Neural progenitor cell (in vitro differentiated cells): ENCODE data around the gene GPR62. TPM values are rescaled to one million over a fixed set of nuclear protein-coding genes. Genes with fewer than 3 reads are reported as not detected.
A peak's percentile ranks its signal among the peaks of the same experiment; 100 is the strongest.

ENCODE experiments used
- DNase-seq: peaks from one replicate; pipeline ENCODE4 v3.0.0-alpha.2; 2016; ENCODE audit warnings: low spot score
- H2AFZ ChIP-seq: fragments of 200-600 bp; sonication (generic); replicated peaks from 2 replicates; pipeline ENCODE4 v1.6.1; 2016; ENCODE audit warnings: antibody characterized with exemption
- H3F3A ChIP-seq: fragments of 200-600 bp; sonication (generic); 2 replicates; pipeline ENCODE4 v1.6.1; 2016; ENCODE audit warnings: antibody characterized with exemption, low read depth
- H3K27ac ChIP-seq: fragments of 200-600 bp; sonication (generic); 2 replicates; pipeline ENCODE4 v1.5.1; 2016; ENCODE audit warnings: mild to moderate bottlenecking
- H3K27me3 ChIP-seq: fragments of 200-600 bp; sonication (generic); 2 replicates; pipeline ENCODE4 v1.6.1; 2016; ENCODE audit warnings: mild to moderate bottlenecking, moderate library complexity
- H3K36me3 ChIP-seq: fragments of 200-600 bp; sonication (generic); 2 replicates; pipeline ENCODE4 v1.5.1; 2016
- H3K4me1 ChIP-seq: fragments of 200-600 bp; sonication (generic); 2 replicates; pipeline ENCODE4 v1.6.1; 2016; ENCODE audit warnings: mixed run types
- H3K4me2 ChIP-seq: fragments of 200-600 bp; sonication (generic); 2 replicates; pipeline ENCODE4 v1.6.1; 2016
- H3K4me3 ChIP-seq: fragments of 200-600 bp; sonication (generic); 2 replicates; pipeline ENCODE4 v1.5.1; 2016
- H3K79me2 ChIP-seq: fragments of 200-600 bp; sonication (generic); 2 replicates; pipeline ENCODE4 v1.6.1; 2016; ENCODE audit warnings: low read depth
- H3K9ac ChIP-seq: fragments of 200-600 bp; sonication (generic); 2 replicates; pipeline ENCODE4 v1.6.1; 2016
- H3K9me3 ChIP-seq: fragments of 200-600 bp; sonication (generic); 2 replicates; pipeline ENCODE4 v1.5.1; 2016; ENCODE audit warnings: low read depth
- H4K20me1 ChIP-seq: fragments of 200-600 bp; sonication (generic); 2 replicates; pipeline ENCODE4 v1.6.1; 2016; ENCODE audit warnings: low read depth
- H3K27ac Mint-ChIP-seq: 3 replicates; pipeline ENCODE4 v1.8.0; 2021; ENCODE audit warnings: mixed read lengths
- H3K27me3 Mint-ChIP-seq: 2 replicates; pipeline ENCODE4 v1.8.0; 2022; ENCODE audit warnings: low read depth, mild to moderate bottlenecking, inconsistent platforms, moderate library complexity, mixed read lengths; ENCODE audit not compliant: insufficient read depth
- H3K36me3 Mint-ChIP-seq: 3 replicates; pipeline ENCODE4 v1.8.0; 2021; ENCODE audit warnings: mixed read lengths
- H3K4me1 Mint-ChIP-seq: 3 replicates; pipeline ENCODE4 v1.8.0; 2021; ENCODE audit warnings: mixed read lengths
- H3K4me3 Mint-ChIP-seq: 3 replicates; pipeline ENCODE4 v1.8.0; 2021; ENCODE audit warnings: mild to moderate bottlenecking, moderate library complexity, mixed read lengths
- H3K9me3 Mint-ChIP-seq: 3 replicates; pipeline ENCODE4 v1.8.0; 2020; ENCODE audit warnings: mixed read lengths
- EZH2 ChIP-seq: fragments of 200-600 bp; sonication (generic); IDR thresholded peaks from 2 replicates; pipeline ENCODE4 v1.6.1; 2017; ENCODE audit warnings: antibody characterized with exemption, mild to moderate bottlenecking, moderate library complexity
- EZH2phosphoT487 ChIP-seq: fragments of 200-600 bp; sonication (generic); IDR thresholded peaks from 2 replicates; pipeline ENCODE4 v1.6.1; 2017; ENCODE audit warnings: antibody characterized with exemption
- total RNA-seq: library from RNA; depleted of rRNA; stranded (reverse); fragments of >200 nt; gene quantifications from 2 replicates; pipeline ENCODE4 v1.2.3, GENCODE V29; 2015; ENCODE audit warnings: low replicate concordance
- TF ChIP-seq, protein P1 (sequence below): fragments of 200-600 bp; sonication (generic); IDR thresholded peaks from 2 replicates; pipeline ENCODE4 v1.5.1; 2017; ENCODE audit warnings: antibody characterized with exemption, mild to moderate bottlenecking

Gene GPR62
- total RNA-seq, 1 donor from 2014 or later = 0.21 TPM

DNA sequence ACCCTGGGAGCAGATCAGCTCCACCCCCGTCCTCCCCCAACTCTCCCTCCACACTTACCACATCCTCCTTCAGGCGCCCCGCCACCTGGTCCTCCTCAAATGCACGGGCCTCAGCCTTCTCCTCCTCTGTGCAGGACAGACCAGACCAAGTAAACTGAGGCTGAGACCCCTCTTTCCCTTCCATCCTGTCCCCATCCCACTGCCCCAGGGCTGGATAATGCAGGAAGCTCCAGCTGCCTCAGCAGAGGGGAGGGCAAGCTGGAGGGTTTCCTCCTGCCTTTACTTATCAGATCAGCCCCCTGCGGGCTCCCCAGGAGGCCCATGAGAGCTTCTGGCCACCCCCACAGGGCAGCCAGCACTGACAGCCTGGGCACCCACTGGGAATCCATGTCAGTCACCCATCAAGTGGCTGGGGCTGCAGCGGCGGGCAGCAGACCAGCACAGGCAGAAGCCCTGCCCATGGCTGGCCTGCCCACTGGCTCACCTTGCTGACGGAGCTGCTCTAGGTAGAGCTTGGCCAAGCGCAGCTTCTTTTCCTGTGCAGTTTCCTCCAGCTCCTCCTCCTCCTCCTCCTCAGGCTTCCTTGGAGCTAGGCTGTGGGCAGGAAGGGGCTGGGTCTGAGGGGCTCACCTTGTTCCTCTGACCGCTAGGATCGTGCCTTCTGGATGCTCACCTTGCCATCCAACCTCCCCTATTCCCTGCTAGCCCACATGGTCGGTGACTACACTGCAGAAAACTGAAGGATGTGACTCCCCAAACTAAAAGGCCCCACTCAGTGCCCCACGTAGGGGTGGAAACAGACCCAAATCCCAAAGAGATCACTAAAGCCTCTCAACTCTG, 17.4 kb upstream of the GPR62 start:
- no peak overlapping the region for H3K4me2 ChIP-seq
- Mint-ChIP-seq H3K4me3 (no peak overlapping the region), H3K27ac (no peak overlapping the region), H3K9me3 (no peaks in the 10 kb centered on the region), H3K36me3 (peaks cover 7% of the 10 kb centered on the region), H3K27me3 (peaks cover 6% of the 10 kb centered on the region), H3K4me1 (peaks cover 13% of the 10 kb centered on the region)
- no peak overlapping the region for H3K27ac ChIP-seq
- TF ChIP-seq, protein P1, sequence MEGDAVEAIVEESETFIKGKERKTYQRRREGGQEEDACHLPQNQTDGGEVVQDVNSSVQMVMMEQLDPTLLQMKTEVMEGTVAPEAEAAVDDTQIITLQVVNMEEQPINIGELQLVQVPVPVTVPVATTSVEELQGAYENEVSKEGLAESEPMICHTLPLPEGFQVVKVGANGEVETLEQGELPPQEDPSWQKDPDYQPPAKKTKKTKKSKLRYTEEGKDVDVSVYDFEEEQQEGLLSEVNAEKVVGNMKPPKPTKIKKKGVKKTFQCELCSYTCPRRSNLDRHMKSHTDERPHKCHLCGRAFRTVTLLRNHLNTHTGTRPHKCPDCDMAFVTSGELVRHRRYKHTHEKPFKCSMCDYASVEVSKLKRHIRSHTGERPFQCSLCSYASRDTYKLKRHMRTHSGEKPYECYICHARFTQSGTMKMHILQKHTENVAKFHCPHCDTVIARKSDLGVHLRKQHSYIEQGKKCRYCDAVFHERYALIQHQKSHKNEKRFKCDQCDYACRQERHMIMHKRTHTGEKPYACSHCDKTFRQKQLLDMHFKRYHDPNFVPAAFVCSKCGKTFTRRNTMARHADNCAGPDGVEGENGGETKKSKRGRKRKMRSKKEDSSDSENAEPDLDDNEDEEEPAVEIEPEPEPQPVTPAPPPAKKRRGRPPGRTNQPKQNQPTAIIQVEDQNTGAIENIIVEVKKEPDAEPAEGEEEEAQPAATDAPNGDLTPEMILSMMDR = no peak
- TF ChIP-seq EZH2 = no peak
- no peak for TF ChIP-seq EZH2phosphoT487
- peaks cover under 1% of the 10 kb centered on the region for H3K27me3 ChIP-seq
- peaks cover 25% of the 10 kb centered on the region for H3K79me2 ChIP-seq
- H3K36me3 ChIP-seq = no peaks in the 10 kb centered on the region
- no peak overlapping the region for H2AFZ ChIP-seq
- H3K9ac ChIP-seq = no peak overlapping the region
- H3K4me1 ChIP-seq = peaks cover 12% of the 10 kb centered on the region
- DNase-seq = no peak
- H3K9me3 ChIP-seq = no peaks in the 10 kb centered on the region
- peaks cover 16% of the 10 kb centered on the region for H4K20me1 ChIP-seq
- H3K4me3 ChIP-seq = no peak overlapping the region
- no peaks in the 10 kb centered on the region for H3F3A ChIP-seq

DNA sequence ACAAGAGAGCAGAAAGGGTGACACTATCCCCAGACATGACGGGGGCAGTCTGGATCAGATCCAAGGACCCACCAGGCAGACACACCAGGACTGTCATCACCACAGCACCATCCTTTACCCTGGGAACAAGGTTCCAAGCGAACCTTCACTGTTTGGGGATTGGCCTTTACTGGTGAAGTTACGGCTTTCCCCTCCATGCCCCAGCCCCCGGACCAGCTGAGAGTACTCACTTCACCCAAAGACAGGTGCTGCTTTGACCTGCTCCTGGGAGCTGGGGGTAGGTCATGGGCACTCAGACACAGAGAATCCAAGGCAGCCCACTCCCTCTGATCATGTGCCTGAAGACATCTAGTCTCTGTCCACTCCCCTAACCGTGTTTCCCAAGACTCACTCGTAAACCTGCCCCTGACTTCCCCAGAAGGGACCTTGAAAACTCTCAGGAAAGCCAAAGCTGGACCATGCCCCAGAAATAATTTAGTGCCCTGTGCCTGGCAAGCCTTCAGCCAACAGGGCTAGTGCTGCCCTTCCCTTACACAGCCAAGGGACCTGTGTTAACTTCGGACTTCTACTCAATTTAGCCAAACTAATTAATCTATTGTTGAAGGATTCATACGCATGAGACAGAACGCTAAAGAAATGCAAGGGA, 16.3 kb upstream of the GPR62 start:
- H3K4me1 ChIP-seq = peaks cover 12% of the 10 kb centered on the region
- H4K20me1 ChIP-seq = peaks cover 16% of the 10 kb centered on the region
- no peaks in the 10 kb centered on the region for H3K36me3 ChIP-seq
- H3K4me2 ChIP-seq = no peak overlapping the region
- H3K4me1 Mint-ChIP-seq = peaks cover 13% of the 10 kb centered on the region
- no peaks in the 10 kb centered on the region for H3K9me3 ChIP-seq
- TF ChIP-seq, protein P1 = no peak
- TF ChIP-seq EZH2phosphoT487 = no peak
- no peak for TF ChIP-seq EZH2
- H3K36me3 Mint-ChIP-seq = peaks cover 6% of the 10 kb centered on the region
- no peak overlapping the region for H3K4me3 ChIP-seq
- H3K79me2 ChIP-seq = peaks cover 25% of the 10 kb centered on the region
- H3K27me3 ChIP-seq = peaks cover 7% of the 10 kb centered on the region
- no peak overlapping the region for H3K9ac ChIP-seq
- H2AFZ ChIP-seq = no peak overlapping the region
- H3K27ac Mint-ChIP-seq = peak overlapping the region; percentile 82
- H3K27ac ChIP-seq = no peak overlapping the region
- H3K27me3 Mint-ChIP-seq = peaks cover 9% of the 10 kb centered on the region
- DNase-seq = no peak
- peak overlapping the region; percentile 8 for H3K4me3 Mint-ChIP-seq
- no peaks in the 10 kb centered on the region for H3K9me3 Mint-ChIP-seq
- no peaks in the 10 kb centered on the region for H3F3A ChIP-seq

DNA sequence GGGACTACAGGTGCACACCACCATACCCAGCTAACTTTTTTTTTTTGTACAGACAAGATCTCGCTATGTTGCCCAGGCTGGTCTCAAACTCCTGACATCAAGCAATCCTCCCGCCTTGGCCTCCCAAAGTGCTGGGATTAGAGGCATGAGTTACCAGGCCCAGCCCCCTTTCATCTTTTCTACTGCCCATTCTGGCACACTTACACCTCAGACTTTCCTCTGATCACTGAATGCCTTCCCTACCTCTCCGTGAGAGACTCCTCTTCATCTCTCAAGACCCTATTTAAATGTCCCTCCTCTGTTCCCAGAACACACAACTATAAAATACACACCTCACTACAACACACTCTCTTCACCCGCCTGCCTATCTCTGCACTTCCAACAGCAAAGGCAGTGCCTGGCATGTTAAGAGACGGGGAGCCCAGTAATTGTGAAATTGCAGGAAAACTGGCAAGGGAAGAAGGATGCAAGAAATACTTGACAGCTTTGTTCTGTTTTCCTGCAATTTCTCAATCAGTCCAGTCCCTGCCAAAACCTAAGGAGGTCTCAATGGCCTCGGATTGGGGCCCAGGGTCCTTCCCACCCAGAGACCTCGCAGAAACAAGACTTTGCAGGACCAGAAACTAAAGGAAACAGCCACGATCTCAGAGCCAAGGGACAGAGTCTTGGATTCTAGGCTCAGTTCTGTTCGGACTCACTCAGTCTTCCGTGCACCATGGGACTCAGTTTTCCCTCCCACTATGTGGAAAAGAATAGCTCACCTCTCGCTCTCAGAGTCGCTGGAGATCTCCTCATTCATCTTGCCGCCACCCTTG, 14.3 kb upstream of the GPR62 start:
- H3K27me3 Mint-ChIP-seq = peaks cover 9% of the 10 kb centered on the region
- Histone ChIP-seq H3K79me2 (peaks cover 25% of the 10 kb centered on the region), H3K4me3 (peak overlapping the region; percentile 70), H3K27ac (no peak overlapping the region), H3K9me3 (no peaks in the 10 kb centered on the region), H3K36me3 (no peaks in the 10 kb centered on the region), H3K4me1 (peaks cover 12% of the 10 kb centered on the region), H3K4me2 (peak overlapping the region; percentile 95), H4K20me1 (peaks cover 13% of the 10 kb centered on the region), H2AFZ (no peak overlapping the region), H3K9ac (peak overlapping the region; percentile 38), H3F3A (no peaks in the 10 kb centered on the region), H3K27me3 (peaks cover 7% of the 10 kb centered on the region)
- no peak for DNase-seq
- H3K4me1 Mint-ChIP-seq = peaks cover 13% of the 10 kb centered on the region
- no peak overlapping the region for H3K27ac Mint-ChIP-seq
- TF ChIP-seq EZH2 = no peak
- TF ChIP-seq, protein P1 = no peak
- TF ChIP-seq EZH2phosphoT487 = no peak
- no peaks in the 10 kb centered on the region for H3K9me3 Mint-ChIP-seq
- peak overlapping the region; percentile 92 for H3K4me3 Mint-ChIP-seq
- no peaks in the 10 kb centered on the region for H3K36me3 Mint-ChIP-seq
